Measurements from ENCODE around the gene WDR7. TPM values are rescaled to one million over a fixed set of nuclear protein-coding genes. Genes with fewer than 3 reads are reported as not detected.

Gene WDR7
- 43.0 TPM for total RNA-seq

DNA sequence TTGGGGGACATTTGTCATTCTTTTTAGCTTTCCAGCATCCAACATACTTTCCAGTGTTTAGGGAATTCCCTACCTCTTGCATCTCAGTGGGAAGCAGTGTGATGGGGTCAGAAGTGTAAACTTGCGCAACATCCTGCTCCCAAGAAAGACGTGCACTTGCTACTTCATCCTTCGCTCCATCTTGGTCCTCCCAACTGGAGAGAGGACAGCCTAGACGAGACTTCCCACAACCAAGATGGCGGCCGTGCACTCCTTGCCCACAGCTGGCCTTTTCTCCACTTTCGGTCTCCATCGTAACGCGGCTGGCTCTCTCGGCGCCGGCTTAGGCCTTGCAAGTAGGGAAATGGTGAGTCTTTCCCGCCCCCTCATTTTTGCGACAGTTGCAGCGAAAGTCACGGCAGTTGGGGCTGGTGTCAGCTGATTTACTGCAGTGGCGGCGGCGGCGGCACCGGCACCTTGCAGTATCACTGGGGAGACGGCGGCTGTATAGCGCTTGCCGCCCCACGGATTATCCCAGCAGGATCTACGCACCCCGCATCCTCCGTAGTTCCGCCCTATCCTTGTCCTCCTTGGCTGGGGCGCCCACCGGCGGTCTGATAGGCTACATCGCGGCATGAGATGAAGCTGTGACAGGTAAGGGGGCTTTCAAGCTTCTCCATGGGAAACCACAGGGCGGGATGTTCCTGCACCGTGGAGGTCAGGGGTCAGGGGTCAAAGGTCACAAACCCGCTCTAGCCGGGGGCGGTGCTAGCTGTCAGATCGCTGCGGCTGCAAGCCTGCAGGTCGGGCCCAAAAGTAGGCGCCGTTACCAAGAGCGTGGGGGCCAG, at the start of gene WDR7:
WDR7 (plus strand) TSS at position 416 of the 827 bp plus-strand sequence. CDS start 21,157 bp downstream, outside the sequence.
- DNase-seq (ENCODE audit: low spot score) (peak; percentile 97), ATAC-seq (peak; percentile 99)
- intact Hi-C loops (cut with DNase I), result no loop called here

DNA sequence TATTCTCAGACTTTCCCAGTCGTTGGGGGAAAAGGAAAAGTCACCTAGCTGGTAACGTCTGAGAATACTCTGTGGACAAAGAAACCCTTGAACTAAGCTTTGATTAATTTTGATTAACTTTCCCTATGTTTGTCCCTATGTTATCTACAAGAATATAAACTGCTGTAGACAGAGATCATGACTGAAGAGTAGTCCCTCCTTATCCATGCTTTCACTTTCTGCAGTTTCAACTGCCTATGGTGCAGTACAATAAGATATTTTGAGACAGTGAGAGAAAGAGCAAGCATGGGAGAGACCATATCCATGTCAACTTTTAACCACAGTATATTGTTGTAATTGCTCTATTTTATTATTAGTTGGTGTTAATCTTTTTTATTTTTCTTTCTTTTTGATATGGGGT, 44.5 kb upstream of the WDR7 start:
- no peak for ATAC-seq
- DNase-seq (ENCODE audit: low spot score), result no peak
- intact Hi-C loops (cut with DNase I), result no loop called here

DNA sequence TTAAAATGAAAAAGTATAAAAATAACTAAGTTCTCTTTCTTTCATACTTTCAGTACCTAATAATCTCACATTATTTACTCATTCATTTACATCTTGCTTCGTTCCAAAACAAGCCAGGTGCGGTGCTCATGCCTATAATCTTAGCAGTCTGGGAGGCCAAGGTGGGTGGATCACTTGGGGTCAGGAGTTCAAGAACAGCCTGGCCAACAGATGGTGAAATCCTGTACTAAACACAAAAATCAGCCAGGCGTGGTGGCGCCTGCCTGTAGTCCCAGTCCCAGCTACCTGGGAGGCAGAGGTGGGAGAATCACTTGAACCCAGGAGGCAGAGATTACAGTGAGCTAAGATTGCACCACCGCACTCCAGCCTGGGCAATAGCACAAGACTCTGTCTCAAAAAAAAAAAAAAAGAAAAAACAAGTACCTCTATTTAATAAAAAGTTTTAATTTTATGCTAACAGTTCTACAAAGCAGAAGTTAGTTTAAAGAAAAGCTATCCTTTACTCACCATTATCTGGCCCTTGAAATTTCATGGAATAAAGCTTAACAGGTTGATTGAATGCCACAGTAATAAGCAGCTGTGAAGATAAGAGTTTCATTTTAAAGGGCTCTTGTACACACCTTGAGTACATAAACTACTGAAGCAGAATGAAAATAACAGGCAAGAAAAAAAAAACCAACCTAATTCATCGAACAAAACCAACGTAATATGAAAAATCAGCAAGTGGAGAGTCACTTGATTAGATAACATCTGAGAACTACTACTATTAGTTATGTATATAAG, 35.2 kb upstream of the WDR7 start:
- intact Hi-C loops (cut with DNase I), result no loop called here
- no peak for ATAC-seq
- DNase-seq (ENCODE audit: low spot score), result no peak

DNA sequence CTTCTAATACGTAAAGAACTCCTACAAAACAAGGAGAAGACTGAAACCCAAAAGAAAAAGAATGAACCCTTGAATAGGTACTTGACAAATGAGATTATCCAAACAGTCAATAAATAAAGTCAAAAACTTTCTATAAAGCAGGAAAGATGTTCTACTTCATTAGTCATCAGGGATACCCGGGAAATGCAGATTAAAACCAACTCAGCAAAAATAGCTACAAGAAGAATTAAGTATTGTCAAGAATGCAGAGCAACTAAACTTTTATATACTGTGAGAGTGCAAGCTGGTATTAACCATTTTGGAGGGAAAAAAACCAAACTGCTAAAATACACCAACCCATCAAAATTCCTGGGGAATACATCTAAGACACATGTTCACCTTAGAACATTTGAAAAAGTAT, 23.2 kb upstream of the WDR7 start:
- intact Hi-C loops (cut with DNase I), result no loop called here
- DNase-seq (ENCODE audit: low spot score) (no peak), ATAC-seq (no peak)

DNA sequence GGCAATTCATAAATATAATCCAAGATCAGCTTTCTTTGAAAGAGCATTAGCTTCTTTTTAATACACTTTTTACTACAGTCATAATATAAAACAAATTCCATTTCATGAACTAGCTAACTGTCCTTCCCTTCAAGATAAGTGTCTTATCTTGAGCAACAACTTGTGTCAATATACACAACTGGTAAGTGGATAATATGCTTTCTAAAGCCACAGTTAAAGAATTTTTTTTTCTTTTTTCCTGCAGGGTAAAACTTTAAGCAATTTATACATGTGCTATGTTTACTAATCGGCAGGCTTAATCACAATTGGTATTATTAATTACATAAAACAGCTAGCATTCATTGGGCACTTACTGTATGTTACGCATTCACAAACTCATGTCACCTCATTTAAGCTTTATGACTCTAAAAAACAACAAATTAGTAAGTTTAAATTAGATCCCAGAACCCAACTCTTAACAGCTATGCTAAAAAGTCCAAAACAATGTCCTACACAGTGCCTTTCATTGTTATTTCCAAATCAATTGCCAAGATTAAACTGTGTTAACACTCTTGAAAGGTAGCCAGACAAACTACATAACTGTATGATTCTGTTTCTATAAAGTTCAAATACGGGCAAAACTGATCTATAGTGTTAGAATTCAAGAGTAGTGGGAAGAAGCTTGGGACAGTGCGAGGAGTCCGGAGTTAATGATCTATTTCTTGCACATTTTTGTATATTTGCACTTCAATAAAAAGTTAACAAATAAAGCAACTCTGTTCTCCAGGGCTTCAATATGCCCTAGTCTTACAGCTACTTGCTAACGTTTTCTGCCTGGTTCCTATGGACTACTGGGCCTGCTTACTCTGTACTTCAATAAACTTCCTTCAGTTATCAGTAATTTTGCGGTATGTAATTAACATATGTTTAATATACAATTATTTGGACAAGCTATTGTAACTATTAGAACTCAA, 18.8 kb upstream of the WDR7 start:
- ATAC-seq, result no peak
- intact Hi-C loops (cut with DNase I), result no loop called here
- no peak for DNase-seq (ENCODE audit: low spot score)

DNA sequence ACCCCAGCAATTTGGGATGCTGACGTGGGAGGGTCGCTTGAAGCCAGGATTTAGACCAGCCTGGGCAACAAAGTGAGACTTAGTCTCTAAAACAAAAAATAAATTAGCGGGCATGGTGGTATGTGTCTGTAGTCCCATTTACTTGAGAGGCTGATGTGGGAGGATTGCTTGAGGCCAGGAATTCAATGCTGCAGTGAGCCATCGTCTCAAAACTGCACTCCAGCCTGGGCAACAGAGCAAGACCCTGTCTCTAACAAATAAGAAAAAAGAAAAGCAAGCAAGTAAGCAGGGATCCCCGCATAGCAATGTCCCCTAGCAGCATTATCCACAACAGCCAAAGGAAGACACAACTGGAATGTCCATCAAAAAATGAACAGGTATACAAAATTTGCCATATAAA, 16.2 kb upstream of the WDR7 start:
- DNase-seq (ENCODE audit: low spot score) (no peak), ATAC-seq (no peak)
- intact Hi-C loops (cut with DNase I), result no loop called here

- intact Hi-C loops (cut with DNase I), result no loop called here
- DNase-seq (ENCODE audit: low spot score) (no peak), ATAC-seq (no peak)
Observed at GRCh38 chr18:56637176-56637575, 14.0 kb upstream of the WDR7 start.

DNA sequence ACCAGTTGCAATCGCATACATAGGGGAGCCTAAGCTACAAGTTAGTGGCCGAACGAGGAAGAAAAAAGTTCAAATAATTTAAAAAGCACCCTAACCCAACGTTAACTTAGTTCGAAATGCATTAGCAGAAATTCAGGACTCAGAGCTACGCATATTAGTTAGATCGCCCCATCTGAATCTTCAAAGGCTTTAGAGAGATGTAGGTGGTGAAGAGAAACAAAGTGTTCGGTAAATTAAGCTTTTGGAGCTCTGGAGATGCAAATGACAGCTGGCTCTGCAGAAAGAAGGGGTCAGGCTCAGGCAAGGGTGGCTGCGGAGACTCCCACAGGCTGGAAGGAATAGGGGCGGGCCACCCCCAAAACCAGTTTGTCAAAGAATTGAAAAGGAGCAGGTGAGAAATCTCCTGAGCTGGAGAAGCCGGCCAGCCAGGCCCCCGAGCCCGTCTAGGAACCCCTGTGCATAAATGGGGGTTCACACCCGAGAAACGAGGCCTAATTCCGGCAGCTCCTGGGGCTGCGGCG, 13.4 kb upstream of the WDR7 start:
- DNase-seq (ENCODE audit: low spot score) (no peak), ATAC-seq (peak; percentile 3)
- intact Hi-C loops (cut with DNase I), result no loop called here

- intact Hi-C loops (cut with DNase I), result no loop called here
- ATAC-seq (peak; percentile 100), DNase-seq (ENCODE audit: low spot score) (peak; percentile 100)
Observed at GRCh38 chr18:56638232-56639103, 12.7 kb upstream of the WDR7 start, which contains the start of gene TXNL1. Gene TXNL1 (minus strand): TSS chr18:56638592. CDS start chr18:56638440, 152 bp downstream.

DNA sequence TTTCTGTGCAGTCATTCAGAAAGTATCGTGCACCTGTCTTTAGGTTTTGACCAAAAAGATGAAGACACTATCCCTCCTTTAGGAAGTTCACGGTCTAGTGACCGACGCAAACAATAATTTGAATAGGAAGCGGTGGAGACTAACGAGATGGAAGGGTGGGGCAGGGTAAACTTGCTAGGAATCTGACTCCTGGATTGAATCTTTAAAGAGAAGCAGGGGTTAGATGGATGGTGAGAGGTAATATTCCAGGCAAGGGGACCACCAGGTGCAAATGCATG, 12.1 kb upstream of the WDR7 start:
- intact Hi-C loops (cut with DNase I), result no loop called here
- ATAC-seq, result peak; percentile 1
- DNase-seq (ENCODE audit: low spot score), result no peak

- no peak for DNase-seq (ENCODE audit: low spot score)
- intact Hi-C loops (cut with DNase I), result no loop called here
- ATAC-seq, result no peak
Observed at GRCh38 chr18:56639571-56639970, 11.6 kb upstream of the WDR7 start.

DNA sequence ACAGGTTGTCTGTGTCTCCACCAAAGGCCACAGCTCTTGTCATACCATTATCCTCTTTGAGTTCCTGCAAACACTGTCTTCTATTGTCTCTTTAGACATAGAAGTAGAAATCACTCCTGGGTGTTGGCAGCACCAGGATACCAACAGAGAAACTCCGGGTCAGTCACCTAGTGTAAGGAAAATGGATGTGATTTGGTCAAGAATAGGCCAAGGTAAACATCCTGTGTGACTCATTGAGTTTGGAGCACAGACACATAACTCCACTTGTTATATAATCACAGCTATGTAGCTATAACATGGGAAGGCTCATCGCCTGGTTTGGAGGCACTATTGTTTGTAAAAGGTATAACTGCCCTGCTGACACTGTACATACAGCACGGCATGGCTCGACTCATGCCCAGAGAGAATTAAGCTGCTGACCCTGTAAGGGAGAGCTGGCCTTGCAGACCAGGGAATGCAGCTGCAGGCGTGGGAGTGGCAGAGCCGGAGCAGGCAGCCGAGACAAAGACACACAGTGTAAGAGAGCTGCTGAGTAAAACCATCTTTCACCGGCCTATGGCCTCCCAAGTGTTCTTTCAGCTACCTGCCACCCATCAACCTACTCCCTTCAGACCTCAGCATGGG, 9.3 kb upstream of the WDR7 start:
- DNase-seq (ENCODE audit: low spot score) (no peak), ATAC-seq (no peak)
- intact Hi-C loops (cut with DNase I), result no loop called here

GRCh38 chr18:56643381-56643780, 7.8 kb upstream of the WDR7 start:
- no peak for ATAC-seq
- intact Hi-C loops (cut with DNase I), result no loop called here
- no peak for DNase-seq (ENCODE audit: low spot score)

- ATAC-seq (no peak), DNase-seq (ENCODE audit: low spot score) (no peak)
- intact Hi-C loops (cut with DNase I), result no loop called here
Observed at GRCh38 chr18:56645415-56646016, 5.6 kb upstream of the WDR7 start.

DNA sequence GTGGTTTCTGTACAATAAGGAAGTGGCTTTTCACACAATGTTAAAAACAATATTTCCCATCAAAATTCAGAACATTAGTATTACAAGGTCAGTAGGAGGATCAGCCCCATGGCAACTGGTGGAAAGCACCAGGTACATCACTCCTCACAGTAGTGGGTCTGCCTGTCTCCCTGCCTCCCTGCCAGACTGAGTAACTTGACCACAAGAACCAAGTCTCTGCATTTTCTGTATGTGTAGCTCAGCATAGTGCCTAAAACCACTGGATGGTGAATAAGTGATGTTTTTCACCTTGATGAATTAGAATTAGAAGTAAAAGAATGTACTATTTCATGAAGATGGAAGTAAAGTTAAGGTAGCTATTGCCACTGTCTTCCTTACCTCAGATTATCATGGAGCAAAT, 4.1 kb upstream of the WDR7 start:
- no peak for DNase-seq (ENCODE audit: low spot score)
- no peak for ATAC-seq
- intact Hi-C loops (cut with DNase I), result no loop called here

GRCh38 chr18:56647951-56648893, 2.9 kb upstream of the WDR7 start:
- no peak for DNase-seq (ENCODE audit: low spot score)
- intact Hi-C loops (cut with DNase I), result no loop called here
- ATAC-seq, result no peak

Measured in sciatic nerve (tissue), 2 donors.